ENCODE results near the gene RASSF8. TPM values are rescaled to one million over a fixed set of nuclear protein-coding genes. Genes with fewer than 3 reads are reported as not detected.
A peak's percentile ranks its signal among the peaks of the same experiment; 100 is the strongest.

RASSF8 gene
- total RNA-seq, 1 experiment from 2014 or later, result 9.2 TPM

DNA sequence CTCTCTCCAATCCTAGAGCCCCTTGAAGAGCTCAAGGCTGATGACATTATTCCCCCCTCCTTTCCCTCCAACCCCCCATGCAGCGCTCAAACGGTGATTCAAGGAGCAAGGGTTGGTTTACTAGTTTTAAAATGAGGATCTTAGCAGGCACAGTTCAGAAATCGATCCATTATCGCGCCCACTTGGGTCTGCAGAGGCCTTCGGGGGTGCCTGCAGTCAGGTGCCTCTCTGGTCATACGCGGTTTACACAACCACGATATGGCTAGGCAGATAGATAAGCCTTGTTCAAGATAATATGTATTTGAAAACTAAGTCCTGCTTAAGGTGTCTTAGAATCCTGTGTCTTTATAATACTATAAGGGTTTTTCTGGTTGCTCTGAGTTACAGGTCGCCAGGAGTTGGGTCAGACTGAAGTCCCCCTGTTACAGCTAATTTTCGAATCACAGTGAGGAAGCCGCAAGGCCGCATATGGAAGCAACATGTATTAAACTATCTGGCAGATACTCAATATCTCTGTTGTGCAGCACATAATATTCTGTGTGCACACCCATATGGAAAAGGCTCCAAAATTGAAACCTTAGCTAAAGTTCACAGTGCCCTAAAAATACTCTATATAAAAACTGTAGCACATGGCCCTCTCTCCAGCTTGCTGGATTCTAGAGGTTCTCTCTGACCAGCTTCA is 156.4 kb downstream of the RASSF8 start:
- ATAC-seq (no peak), DNase-seq (ENCODE audit: low read depth, low spot score) (no peak)
- CTCF ChIA-PET, result interaction anchor here (1.5 kb wide), 1 partner anchor 9 kb away, joined by 4 read pairs; the partner anchor contains the start of gene BHLHE41
- no peaks in the 10 kb centered on the region for H3K79me2 ChIP-seq (ENCODE audit: insufficient read depth, low read length)
- H2AFZ ChIP-seq (ENCODE audit: low read depth, low read length, poor library complexity, severe bottlenecking), result peak overlapping the region; percentile 72
- RAD21 ChIA-PET (ENCODE audit: low non-redundant PET in 1 of 2, low total read pairs in 2 of 2, uncharacterized antibody in 2 of 2, unreplicated experiment in 2 of 2), result no interaction called here
- peak overlapping the region; percentile 86 for H3K4me2 ChIP-seq (ENCODE audit: low read length)
- no peaks in the 10 kb centered on the region for H3K36me3 ChIP-seq (ENCODE audit: control insufficient read depth in 1 of 2, insufficient read depth in 2 of 2, low read length in 2 of 2)
- BruUV-seq (replicated peaks), result TSS peak; percentile 74
- POLR2A ChIA-PET, result no interaction called here
- TF ChIP-seq ZFX (IDR thresholded peaks at IDR 0.05) (no peak), POLR2A (IDR thresholded peaks at IDR 0.05; ENCODE audit: borderline replicate concordance, extremely low read depth, insufficient read depth, insufficient read length) (no peak), CTCF (IDR thresholded peaks at IDR 0.05 in 2 of 3, conservative IDR thresholded peaks at IDR 0.05 in 1 of 3; ENCODE audit: borderline replicate concordance in 1 of 3, insufficient read depth in 1 of 3, low read depth in 2 of 3, low read length in 2 of 3) (no peak), POLR2AphosphoS5 (IDR thresholded peaks at IDR 0.05; ENCODE audit: low read depth, low read length) (no peak), YY1 (IDR thresholded peaks at IDR 0.05; ENCODE audit: extremely low read depth, insufficient replicate concordance, low read depth, low read length) (no peak), MAX (IDR thresholded peaks at IDR 0.05) (no peak)
- H3K9me3 ChIP-seq (ENCODE audit: control insufficient read depth in 1 of 2, insufficient read depth in 1 of 2, low read depth in 1 of 2, low read length in 2 of 2), result no peaks in the 10 kb centered on the region
- intact Hi-C loops (cut with micrococcal nuclease), result loop anchor here (5.0 kb wide), 2 partner anchors 287 to 537 kb away; no protein-coding TSS in a partner anchor
- H3K9ac ChIP-seq (ENCODE audit: low read length), result peak overlapping the region; percentile 70
- no peaks in the 10 kb centered on the region for H3K9me2 ChIP-seq (ENCODE audit: insufficient read depth)
- H4K20me1 ChIP-seq (ENCODE audit: insufficient read depth), result no peaks in the 10 kb centered on the region
- peak overlapping the region; percentile 67 for H3K27ac ChIP-seq (ENCODE audit: low read depth, low read length)
- H3K4me3 ChIP-seq (replicated peaks in 1 of 2; ENCODE audit: low read depth in 1 of 2, low read length in 2 of 2), result peak overlapping the region; percentile 6 to 57; a peak in 2 of 4 replicates
- no peaks in the 10 kb centered on the region for H3K27me3 ChIP-seq (ENCODE audit: insufficient read depth, low read length)
- peaks cover 16 to 45% of the 10 kb centered on the region in 2 experiments for H3K4me1 ChIP-seq (ENCODE audit: control insufficient read depth in 1 of 2, insufficient read depth in 2 of 2, low read length in 2 of 2)

Data from HCT116 (cell line).